DLD1 (cell line): Measurements from ENCODE around the gene RAD51B.
"Not testable (repeated sequence)": the region's sequence is repeated elsewhere in the genome, so short reads cannot be mapped to it uniquely, and the experiment has no call there.

Experiments
- in situ Hi-C: cut with HindIII; loops from 2 replicates; pipeline ENCODE4 v1.10.0; 2017; ENCODE audit warnings: low sequenced_read_pairs

Gene RAD51B

GRCh38 chr14:68193970-68194681 lies 374.5 kb downstream of the RAD51B start:
- in situ Hi-C loops, result no loop called here

- in situ Hi-C loops, result no loop called here
These were observed 375.5 kb downstream of the RAD51B start for GRCh38 chr14:68195126-68195525.

DNA sequence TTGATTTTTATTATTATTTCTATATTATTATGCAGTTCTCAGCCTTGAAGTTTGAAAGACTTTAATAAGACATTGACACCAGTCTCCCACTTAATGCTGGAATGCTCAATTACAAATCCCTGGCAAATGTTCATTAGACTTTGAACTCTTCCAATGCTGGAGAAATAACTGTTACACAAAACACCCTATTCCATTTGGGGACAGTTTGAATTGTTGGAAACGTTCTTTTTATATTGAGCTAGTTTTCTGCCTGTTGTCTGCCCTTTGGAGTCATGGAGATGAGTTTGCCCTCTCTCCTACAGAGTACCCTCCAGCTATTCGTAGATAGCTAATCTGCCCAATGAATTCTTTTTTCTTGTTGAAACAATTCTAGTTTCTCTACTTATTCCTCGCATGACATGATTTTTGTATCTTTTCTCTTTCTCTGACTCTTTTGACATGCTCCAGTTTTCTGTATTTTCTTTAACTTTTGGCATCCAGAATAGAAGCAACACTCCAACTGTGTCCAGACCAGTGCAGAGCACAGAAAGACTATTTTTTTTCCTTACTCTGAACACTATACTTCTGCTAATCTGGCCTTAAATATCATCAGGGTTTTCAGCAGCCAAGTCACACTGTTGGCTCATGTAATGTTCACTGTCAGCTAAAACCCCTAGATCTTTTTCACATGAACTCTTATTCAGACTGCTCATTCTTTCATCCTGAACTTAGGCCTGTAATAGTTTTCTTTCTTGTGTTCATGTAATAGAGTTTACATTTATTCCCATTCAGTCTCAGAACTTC lies 379.3 kb downstream of the RAD51B start:
- in situ Hi-C loops, result no loop called here

- in situ Hi-C loops, result no loop called here
These were observed 380.1 kb downstream of the RAD51B start for GRCh38 chr14:68199554-68200151.

DNA sequence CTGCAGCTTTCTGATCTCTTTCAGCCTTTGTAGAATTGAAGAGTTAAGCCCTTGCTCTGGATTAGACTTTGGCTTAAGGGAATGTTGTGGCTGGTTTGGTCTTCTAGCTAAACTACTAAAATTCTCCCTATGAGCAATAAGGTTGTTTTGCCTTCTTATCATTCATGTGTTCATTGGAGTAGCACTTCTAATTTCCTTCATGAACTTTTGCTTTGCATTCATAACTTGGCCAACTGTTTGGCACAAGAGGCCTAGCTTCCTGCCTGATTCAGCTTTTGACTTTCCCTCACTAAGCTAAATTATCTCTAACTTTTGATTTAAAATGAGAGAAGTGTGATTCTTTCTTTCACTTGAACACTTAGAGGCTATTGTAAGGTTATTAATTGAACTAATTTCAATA lies 384.3 kb downstream of the RAD51B start:
- in situ Hi-C loops, result no loop called here

- in situ Hi-C loops, result no loop called here
These were observed 388.6 kb downstream of the RAD51B start for GRCh38 chr14:68208218-68208617.

DNA sequence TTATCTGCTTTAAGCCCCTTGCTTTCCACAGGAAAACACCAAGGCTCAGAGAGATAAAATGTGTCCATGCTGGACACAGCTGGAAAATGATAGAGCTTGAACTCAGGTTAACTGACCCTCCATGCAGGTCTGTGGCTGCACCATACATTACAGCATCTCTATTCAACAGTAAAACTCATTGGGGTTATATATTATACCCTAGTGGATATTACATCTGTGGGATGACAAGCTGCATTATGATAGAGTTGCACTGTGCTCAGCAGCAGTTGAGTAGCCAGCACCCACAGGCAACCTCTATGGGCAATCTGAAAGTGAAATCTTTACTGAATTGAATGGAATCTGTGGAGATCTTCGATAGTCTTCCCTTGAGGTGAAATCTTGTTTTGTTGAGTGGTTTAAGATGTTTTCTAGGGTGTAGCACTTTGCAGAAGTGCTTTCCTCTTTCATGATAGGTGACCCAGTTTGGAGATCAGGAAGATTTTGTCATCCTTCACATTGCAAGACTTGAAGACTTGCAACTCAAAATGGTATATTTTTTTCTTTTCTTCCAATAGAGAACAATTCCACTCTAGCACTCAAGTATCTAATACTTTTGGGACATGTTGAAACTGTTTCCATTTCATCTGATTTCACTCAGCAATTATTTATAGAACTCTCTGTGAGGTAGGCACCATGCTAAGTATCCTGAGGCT lies 389.2 kb downstream of the RAD51B start:
- in situ Hi-C loops, result no loop called here

GRCh38 chr14:68210729-68211299 lies 391.2 kb downstream of the RAD51B start:
- in situ Hi-C loops, result no loop called here

DNA sequence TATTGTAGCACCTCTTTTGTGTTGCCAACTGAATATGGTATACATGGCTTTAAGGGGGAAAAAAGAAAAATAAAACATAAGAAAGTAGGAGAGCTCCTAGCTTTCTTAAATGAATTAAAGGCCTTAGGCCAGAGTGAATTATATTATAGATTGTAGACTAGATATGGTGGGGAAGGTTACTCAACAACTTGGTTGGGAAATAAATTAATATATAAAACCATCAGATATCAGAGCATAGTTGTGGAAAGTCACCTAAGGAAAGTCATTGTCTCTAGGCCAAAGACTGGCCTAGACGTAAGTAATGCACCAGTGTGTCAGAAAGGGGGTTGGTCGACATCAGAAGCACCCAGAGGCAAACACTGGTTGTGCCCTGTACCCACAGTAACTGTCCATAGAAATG lies 391.8 kb downstream of the RAD51B start:
- in situ Hi-C loops, result no loop called here

DNA sequence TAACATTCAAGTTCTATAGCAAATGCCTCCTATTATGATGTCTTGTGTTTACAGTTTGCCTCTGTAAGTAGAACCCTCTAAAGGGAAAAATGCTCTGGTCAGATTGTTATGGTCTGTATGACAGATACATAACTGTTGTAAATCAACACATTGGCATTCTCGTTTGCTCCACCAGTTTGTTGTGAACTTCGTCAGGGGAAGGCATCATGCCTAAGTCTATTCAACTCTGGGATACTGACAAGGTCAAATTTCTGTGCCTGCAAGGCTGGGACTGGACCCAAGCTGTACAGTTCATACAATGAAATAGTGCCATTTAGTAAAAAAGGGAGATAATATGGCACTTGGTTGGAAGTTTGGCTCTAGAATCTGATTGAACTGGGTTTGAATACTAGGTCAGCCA lies 392.3 kb downstream of the RAD51B start:
- in situ Hi-C loops, result no loop called here

DNA sequence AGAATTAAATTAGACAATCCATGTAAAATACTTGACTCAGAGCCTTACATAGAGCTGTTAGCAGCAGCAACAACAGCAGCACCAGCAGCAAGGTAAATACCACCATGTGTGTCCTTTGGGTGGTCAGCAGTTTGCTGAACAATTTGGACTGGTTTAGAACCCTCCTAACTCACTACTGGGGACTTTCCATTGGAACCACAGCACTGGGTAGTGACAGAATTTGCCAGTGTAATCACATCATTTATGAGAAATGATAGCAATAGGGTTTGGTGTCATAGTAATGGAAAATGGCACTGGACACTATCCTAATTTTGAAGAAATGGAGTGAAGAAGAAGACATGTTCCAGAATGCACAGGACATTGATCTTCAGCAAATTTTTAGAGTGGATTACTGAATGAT lies 392.8 kb downstream of the RAD51B start:
- in situ Hi-C loops, result no loop called here

GRCh38 chr14:68214431-68214830 lies 394.9 kb downstream of the RAD51B start:
- in situ Hi-C loops, result no loop called here

- in situ Hi-C loops, result no loop called here
These were observed 396.1 kb downstream of the RAD51B start for GRCh38 chr14:68215629-68216028.

GRCh38 chr14:68216079-68216478 lies 396.5 kb downstream of the RAD51B start:
- in situ Hi-C loops, result no loop called here

GRCh38 chr14:68216957-68217356 lies 397.4 kb downstream of the RAD51B start:
- in situ Hi-C loops, result no loop called here

DNA sequence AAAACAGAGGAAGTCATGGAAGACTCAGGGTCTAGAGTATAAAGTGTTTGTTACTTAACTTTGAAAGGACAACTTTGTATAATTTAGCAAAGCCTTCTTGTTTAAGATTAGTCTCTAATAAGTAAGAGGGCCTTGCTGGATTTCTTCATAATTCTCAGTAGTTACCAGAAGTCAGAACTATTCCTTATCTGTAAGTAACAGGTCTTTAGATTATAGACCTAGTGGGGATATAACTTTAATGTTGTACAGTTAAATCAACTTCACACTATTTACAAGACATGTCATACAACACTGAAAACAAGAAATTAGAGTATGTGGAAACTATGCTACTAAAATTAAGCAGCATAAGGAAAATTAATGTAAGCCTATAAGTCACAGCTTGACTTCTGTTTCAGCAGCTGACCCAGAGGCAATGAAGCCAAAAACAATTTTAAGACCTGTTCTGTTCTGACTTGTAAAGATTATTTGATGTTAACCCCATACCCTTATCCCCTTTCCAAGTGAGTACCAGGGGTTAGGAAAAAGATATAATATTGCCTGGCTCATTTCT lies 398.3 kb downstream of the RAD51B start:
- in situ Hi-C loops, result no loop called here

- in situ Hi-C loops, result no loop called here
These were observed 399.8 kb downstream of the RAD51B start for GRCh38 chr14:68219407-68219806.

DNA sequence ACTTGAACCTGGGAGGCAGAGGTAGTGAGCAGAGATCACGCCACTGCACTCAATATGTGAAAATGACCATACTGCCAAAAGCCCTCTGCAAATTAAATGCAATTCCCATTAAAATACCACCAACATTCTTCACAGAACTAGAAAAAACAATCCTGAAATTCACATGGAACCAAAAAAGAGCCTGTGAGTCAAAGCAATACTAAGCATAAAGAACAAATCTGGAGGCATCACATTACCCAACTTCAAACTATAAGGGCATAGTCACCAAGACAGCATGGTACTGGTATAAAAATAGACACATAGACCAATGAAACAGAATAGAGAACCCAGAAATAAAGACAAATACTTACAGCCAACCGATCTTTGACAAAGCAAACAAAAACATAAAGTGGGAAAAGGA lies 401.5 kb downstream of the RAD51B start:
- in situ Hi-C loops, result not testable (repeated sequence)

DNA sequence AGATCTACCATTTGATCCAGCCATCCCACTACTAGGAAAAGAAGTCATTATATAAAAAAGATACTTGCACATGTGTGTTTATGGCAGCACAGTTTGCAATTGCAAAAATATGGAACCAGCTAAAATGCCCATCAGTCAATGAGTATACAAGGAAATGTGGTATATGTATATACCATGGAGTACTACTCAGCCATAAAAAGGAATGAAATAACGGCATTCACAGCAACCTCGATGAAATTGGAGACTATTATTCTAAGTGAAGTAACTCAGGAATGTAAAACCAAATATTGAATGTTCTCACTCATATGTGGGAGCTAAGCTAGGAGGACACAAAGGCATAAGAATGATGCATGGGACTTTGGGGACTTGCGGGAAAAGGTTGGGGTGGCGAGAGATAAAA lies 402.6 kb downstream of the RAD51B start:
- in situ Hi-C loops, result no loop called here

- in situ Hi-C loops, result no loop called here
These were observed 403.1 kb downstream of the RAD51B start for GRCh38 chr14:68222726-68223125.

DNA sequence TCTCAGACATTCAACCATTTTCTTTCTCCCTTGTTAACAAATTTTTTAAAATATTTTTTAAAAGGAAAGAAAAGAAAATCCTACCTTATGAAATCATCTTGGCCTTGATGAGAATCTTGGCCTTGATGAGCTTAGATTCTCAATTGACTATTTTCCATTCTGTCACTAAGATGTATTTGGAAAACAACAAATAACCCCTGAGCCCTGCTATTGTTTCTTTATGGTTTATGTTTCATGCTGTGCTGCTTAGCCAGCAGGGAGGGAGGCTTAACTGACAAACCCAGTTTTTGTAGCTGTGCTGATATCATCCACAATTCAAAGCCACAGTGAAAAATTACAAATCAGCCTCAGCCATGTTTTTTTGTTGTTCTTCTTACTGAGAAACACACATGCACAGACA lies 404.1 kb downstream of the RAD51B start:
- in situ Hi-C loops, result no loop called here
